Neural progenitor cell (in vitro differentiated cells): ENCODE results near the gene WFDC10B. TPM values are rescaled to one million over a fixed set of nuclear protein-coding genes. Genes with fewer than 3 reads are reported as not detected.

Experiments used
- DNase-seq: peaks from one replicate; pipeline ENCODE4 v3.0.0-alpha.2; 2016; ENCODE audit warnings: low spot score
- H2AFZ ChIP-seq: fragments of 200-600 bp; sonication (generic); replicated peaks from 2 replicates; pipeline ENCODE4 v1.6.1; 2016; ENCODE audit warnings: antibody characterized with exemption
- H3F3A ChIP-seq: fragments of 200-600 bp; sonication (generic); 2 replicates; pipeline ENCODE4 v1.6.1; 2016; ENCODE audit warnings: antibody characterized with exemption, low read depth
- H3K27ac ChIP-seq: fragments of 200-600 bp; sonication (generic); 2 replicates; pipeline ENCODE4 v1.5.1; 2016; ENCODE audit warnings: mild to moderate bottlenecking
- H3K27me3 ChIP-seq: fragments of 200-600 bp; sonication (generic); 2 replicates; pipeline ENCODE4 v1.6.1; 2016; ENCODE audit warnings: mild to moderate bottlenecking, moderate library complexity
- H3K36me3 ChIP-seq: fragments of 200-600 bp; sonication (generic); 2 replicates; pipeline ENCODE4 v1.5.1; 2016
- H3K4me1 ChIP-seq: fragments of 200-600 bp; sonication (generic); 2 replicates; pipeline ENCODE4 v1.6.1; 2016; ENCODE audit warnings: mixed run types
- H3K4me2 ChIP-seq: fragments of 200-600 bp; sonication (generic); 2 replicates; pipeline ENCODE4 v1.6.1; 2016
- H3K4me3 ChIP-seq: fragments of 200-600 bp; sonication (generic); 2 replicates; pipeline ENCODE4 v1.5.1; 2016
- H3K79me2 ChIP-seq: fragments of 200-600 bp; sonication (generic); 2 replicates; pipeline ENCODE4 v1.6.1; 2016; ENCODE audit warnings: low read depth
- H3K9ac ChIP-seq: fragments of 200-600 bp; sonication (generic); 2 replicates; pipeline ENCODE4 v1.6.1; 2016
- H3K9me3 ChIP-seq: fragments of 200-600 bp; sonication (generic); 2 replicates; pipeline ENCODE4 v1.5.1; 2016; ENCODE audit warnings: low read depth
- H4K20me1 ChIP-seq: fragments of 200-600 bp; sonication (generic); 2 replicates; pipeline ENCODE4 v1.6.1; 2016; ENCODE audit warnings: low read depth
- H3K27ac Mint-ChIP-seq: 3 replicates; pipeline ENCODE4 v1.8.0; 2021; ENCODE audit warnings: mixed read lengths
- H3K27me3 Mint-ChIP-seq: 2 replicates; pipeline ENCODE4 v1.8.0; 2022; ENCODE audit warnings: low read depth, mild to moderate bottlenecking, inconsistent platforms, moderate library complexity, mixed read lengths; ENCODE audit not compliant: insufficient read depth
- H3K36me3 Mint-ChIP-seq: 3 replicates; pipeline ENCODE4 v1.8.0; 2021; ENCODE audit warnings: mixed read lengths
- H3K4me1 Mint-ChIP-seq: 3 replicates; pipeline ENCODE4 v1.8.0; 2021; ENCODE audit warnings: mixed read lengths
- H3K4me3 Mint-ChIP-seq: 3 replicates; pipeline ENCODE4 v1.8.0; 2021; ENCODE audit warnings: mild to moderate bottlenecking, moderate library complexity, mixed read lengths
- H3K9me3 Mint-ChIP-seq: 3 replicates; pipeline ENCODE4 v1.8.0; 2020; ENCODE audit warnings: mixed read lengths
- CTCF ChIP-seq: fragments of 200-600 bp; sonication (generic); IDR thresholded peaks from 2 replicates; pipeline ENCODE4 v1.5.1; 2017; ENCODE audit warnings: antibody characterized with exemption, mild to moderate bottlenecking
- EZH2 ChIP-seq: fragments of 200-600 bp; sonication (generic); IDR thresholded peaks from 2 replicates; pipeline ENCODE4 v1.6.1; 2017; ENCODE audit warnings: antibody characterized with exemption, mild to moderate bottlenecking, moderate library complexity
- EZH2phosphoT487 ChIP-seq: fragments of 200-600 bp; sonication (generic); IDR thresholded peaks from 2 replicates; pipeline ENCODE4 v1.6.1; 2017; ENCODE audit warnings: antibody characterized with exemption
- total RNA-seq: library from RNA; depleted of rRNA; stranded (reverse); fragments of >200 nt; gene quantifications from 2 replicates; pipeline ENCODE4 v1.2.3, GENCODE V29; 2015; ENCODE audit warnings: low replicate concordance

WFDC10B gene
- not detected in 2 replicates for total RNA-seq

GRCh38 chr20:45704969-45705637, at the start of gene WFDC10B:
Gene WFDC10B (minus strand): TSS chr20:45705019. CDS start chr20:45685992, 19,027 bp downstream.
- no peaks in the 10 kb centered on the region for H3K36me3 Mint-ChIP-seq
- Histone ChIP-seq H3K4me3 (no peak within 1 kb of the TSS), H3K36me3 (no peaks in the 10 kb centered on the region), H3F3A (no peaks in the 10 kb centered on the region), H3K9me3 (no peaks in the 10 kb centered on the region), H3K27ac (no peak within 1 kb of the TSS), H4K20me1 (no peaks in the 10 kb centered on the region), H3K79me2 (no peaks in the 10 kb centered on the region), H3K9ac (no peak within 1 kb of the TSS), H3K27me3 (no peaks in the 10 kb centered on the region), H3K4me1 (peaks cover 8% of the 10 kb centered on the region), H3K4me2 (peak within 1 kb of the TSS; percentile 11), H2AFZ (no peak within 1 kb of the TSS)
- H3K9me3 Mint-ChIP-seq: peaks cover 3% of the 10 kb centered on the region
- H3K4me1 Mint-ChIP-seq: peaks cover 9% of the 10 kb centered on the region
- H3K27ac Mint-ChIP-seq: no peak within 1 kb of the TSS
- DNase-seq: no peak
- H3K4me3 Mint-ChIP-seq: peak within 1 kb of the TSS; percentile 59
- TF ChIP-seq EZH2phosphoT487: no peak
- no peak for TF ChIP-seq EZH2
- TF ChIP-seq CTCF: no peak
- H3K27me3 Mint-ChIP-seq: peaks cover 3% of the 10 kb centered on the region

- no peak overlapping the region for H3K4me2 ChIP-seq
- no peaks in the 10 kb centered on the region for H3K9me3 ChIP-seq
- no peak overlapping the region for H3K9ac ChIP-seq
- H2AFZ ChIP-seq: no peak overlapping the region
- Mint-ChIP-seq H3K4me1 (no peaks in the 10 kb centered on the region), H3K27ac (no peak overlapping the region), H3K4me3 (no peak overlapping the region), H3K36me3 (no peaks in the 10 kb centered on the region), H3K27me3 (no peaks in the 10 kb centered on the region), H3K9me3 (peaks cover 9% of the 10 kb centered on the region)
- no peaks in the 10 kb centered on the region for H3K27me3 ChIP-seq
- H4K20me1 ChIP-seq: no peaks in the 10 kb centered on the region
- no peak overlapping the region for H3K4me3 ChIP-seq
- H3F3A ChIP-seq: no peaks in the 10 kb centered on the region
- no peaks in the 10 kb centered on the region for H3K79me2 ChIP-seq
- no peak overlapping the region for H3K27ac ChIP-seq
- no peaks in the 10 kb centered on the region for H3K36me3 ChIP-seq
- no peak for DNase-seq
- TF ChIP-seq CTCF (no peak), EZH2phosphoT487 (no peak), EZH2 (no peak)
- H3K4me1 ChIP-seq: no peaks in the 10 kb centered on the region
Measured at GRCh38 chr20:45752746-45753145, 47.9 kb upstream of the WFDC10B start.

GRCh38 chr20:45751721-45752120, 46.9 kb upstream of the WFDC10B start:
- Mint-ChIP-seq H3K36me3 (no peaks in the 10 kb centered on the region), H3K4me1 (no peaks in the 10 kb centered on the region), H3K4me3 (no peak overlapping the region), H3K9me3 (peaks cover 9% of the 10 kb centered on the region), H3K27me3 (no peaks in the 10 kb centered on the region), H3K27ac (no peak overlapping the region)
- H3F3A ChIP-seq: no peaks in the 10 kb centered on the region
- H3K36me3 ChIP-seq: no peaks in the 10 kb centered on the region
- H3K4me2 ChIP-seq: no peak overlapping the region
- H3K4me3 ChIP-seq: no peak overlapping the region
- H3K27me3 ChIP-seq: no peaks in the 10 kb centered on the region
- no peak overlapping the region for H2AFZ ChIP-seq
- no peaks in the 10 kb centered on the region for H3K79me2 ChIP-seq
- TF ChIP-seq EZH2: no peak
- H3K27ac ChIP-seq: no peak overlapping the region
- DNase-seq: no peak
- H3K9me3 ChIP-seq: no peaks in the 10 kb centered on the region
- no peak overlapping the region for H3K9ac ChIP-seq
- no peaks in the 10 kb centered on the region for H3K4me1 ChIP-seq
- H4K20me1 ChIP-seq: no peaks in the 10 kb centered on the region

- peaks cover 2% of the 10 kb centered on the region for H3K27me3 Mint-ChIP-seq
- H3K79me2 ChIP-seq: no peaks in the 10 kb centered on the region
- H3K4me3 ChIP-seq: no peak overlapping the region
- no peaks in the 10 kb centered on the region for H3K4me1 ChIP-seq
- H3K27ac Mint-ChIP-seq: no peak overlapping the region
- TF ChIP-seq EZH2 (no peak), CTCF (no peak), EZH2phosphoT487 (no peak)
- no peak for DNase-seq
- H3K4me2 ChIP-seq: no peak overlapping the region
- H3K36me3 Mint-ChIP-seq: no peaks in the 10 kb centered on the region
- H3K36me3 ChIP-seq: no peaks in the 10 kb centered on the region
- H3F3A ChIP-seq: no peaks in the 10 kb centered on the region
- no peak overlapping the region for H3K27ac ChIP-seq
- no peak overlapping the region for H2AFZ ChIP-seq
- H3K27me3 ChIP-seq: no peaks in the 10 kb centered on the region
- H3K4me3 Mint-ChIP-seq: no peak overlapping the region
- no peaks in the 10 kb centered on the region for H3K9me3 Mint-ChIP-seq
- no peaks in the 10 kb centered on the region for H4K20me1 ChIP-seq
- H3K9me3 ChIP-seq: no peaks in the 10 kb centered on the region
- H3K9ac ChIP-seq: no peak overlapping the region
- no peaks in the 10 kb centered on the region for H3K4me1 Mint-ChIP-seq
Measured at GRCh38 chr20:45745015-45745414, 40.2 kb upstream of the WFDC10B start.
